ENCODE data around the gene KIF5A. TPM values are rescaled to one million over a fixed set of nuclear protein-coding genes. Genes with fewer than 3 reads are reported as not detected.
"Not testable (repeated sequence)": the region's sequence is repeated elsewhere in the genome, so short reads cannot be mapped to it uniquely, and the experiment has no call there.

Gene KIF5A
- total RNA-seq, 1 experiment from 2014 or later: 3.0 TPM

- POLR2A ChIA-PET: interaction anchor here (0.7 kb wide), 1 partner anchor 474 kb away, joined by 4 read pairs; no protein-coding TSS in a partner anchor
- H3K36me3 ChIP-seq (ENCODE audit: control insufficient read depth, insufficient read depth, low read length): peaks cover 17% of the 10 kb centered on the region
- H3K9me3 ChIP-seq (ENCODE audit: control insufficient read depth, insufficient read depth, low read depth, low read length); BruUV-seq (replicated peaks); in situ Hi-C loops (cut with HindIII; ENCODE audit: low pct_unique_long_range_greater_than_20kb, low sequenced_read_pairs); H3K27me3 ChIP-seq (ENCODE audit: control insufficient read depth, insufficient read depth, low read length); DNase-seq (ENCODE audit: low read depth, low spot score); intact Hi-C loops (cut with micrococcal nuclease; ENCODE audit: unreplicated experiment); ATAC-seq: not testable (repeated sequence)
- H3K27ac ChIP-seq (ENCODE audit: low read length): peak overlapping the region; percentile 96
- TF ChIP-seq POLR2AphosphoS5 (IDR thresholded peaks at IDR 0.05; ENCODE audit: low read depth, low read length): peak; percentile 47
- peak overlapping the region; percentile 88 to 98 for H3K4me3 ChIP-seq (ENCODE audit: low read depth in 2 of 2, low read length in 2 of 2)
- H3K4me1 ChIP-seq (ENCODE audit: control insufficient read depth, insufficient read depth, low read length): peaks cover 49% of the 10 kb centered on the region
- CTCF ChIA-PET: interaction anchor here (0.6 kb wide), 1 partner anchor 116 kb away, joined by 3 read pairs; no protein-coding TSS in a partner anchor
These were observed 32.1 kb upstream of the KIF5A start for GRCh38 chr12:57517718-57518117.

- no peak for TF ChIP-seq REST (IDR thresholded peaks at IDR 0.05; ENCODE audit: insufficient read depth in 1 of 2, low read depth in 2 of 2, low read length in 1 of 2)
- TF ChIP-seq CTCF (IDR thresholded peaks at IDR 0.05): no peak
- H3K36me3 ChIP-seq (ENCODE audit: control insufficient read depth, insufficient read depth, low read length): peaks cover 18% of the 10 kb centered on the region
- peak overlapping the region; percentile 88 to 98 for H3K4me3 ChIP-seq (ENCODE audit: low read depth in 2 of 2, low read length in 2 of 2)
- DNase-seq (ENCODE audit: low read depth, low spot score): no peak
- H3K4me1 ChIP-seq (ENCODE audit: control insufficient read depth, insufficient read depth, low read length): peaks cover 49% of the 10 kb centered on the region
- ChIA-PET CTCF (interaction anchor here (0.6 kb wide), 1 partner anchor 116 kb away, joined by 3 read pairs; no protein-coding TSS in a partner anchor), POLR2A (no interaction called here)
- no peaks in the 10 kb centered on the region for H3K9me3 ChIP-seq (ENCODE audit: control insufficient read depth, insufficient read depth, low read depth, low read length)
- intact Hi-C loops (cut with micrococcal nuclease; ENCODE audit: unreplicated experiment) (no loop called here), in situ Hi-C loops (cut with HindIII; ENCODE audit: low pct_unique_long_range_greater_than_20kb, low sequenced_read_pairs) (no loop called here)
- BruUV-seq (replicated peaks): no TSS peak
- ATAC-seq: no peak
- H3K27me3 ChIP-seq (ENCODE audit: control insufficient read depth, insufficient read depth, low read length): no peaks in the 10 kb centered on the region
- peak overlapping the region; percentile 96 for H3K27ac ChIP-seq (ENCODE audit: low read length)
These were observed 31.5 kb upstream of the KIF5A start for GRCh38 chr12:57518176-57518919.

GRCh38 chr12:57518920-57519795, 30.7 kb upstream of the KIF5A start:
- TF ChIP-seq TCF7L2 (IDR thresholded peaks at IDR 0.05; ENCODE audit: low read depth, low read length): no peak
- TF ChIP-seq CTCF (IDR thresholded peaks at IDR 0.05): no peak
- TF ChIP-seq SIN3A (IDR thresholded peaks at IDR 0.05; ENCODE audit: borderline replicate concordance, insufficient read depth, low read depth, low read length): no peak
- intact Hi-C loops (cut with micrococcal nuclease; ENCODE audit: unreplicated experiment) (no loop called here), in situ Hi-C loops (cut with HindIII; ENCODE audit: low pct_unique_long_range_greater_than_20kb, low sequenced_read_pairs) (no loop called here)
- Histone ChIP-seq H3K4me1 (ENCODE audit: control insufficient read depth, insufficient read depth, low read length) (peaks cover 55% of the 10 kb centered on the region), H3K4me3 (ENCODE audit: low read depth in 2 of 2, low read length in 2 of 2) (peak overlapping the region; percentile 88 to 98), H3K27me3 (ENCODE audit: control insufficient read depth, insufficient read depth, low read length) (no peaks in the 10 kb centered on the region), H3K27ac (ENCODE audit: low read length) (peak overlapping the region; percentile 96), H3K36me3 (ENCODE audit: control insufficient read depth, insufficient read depth, low read length) (peaks cover 19% of the 10 kb centered on the region), H3K9me3 (ENCODE audit: control insufficient read depth, insufficient read depth, low read depth, low read length) (no peaks in the 10 kb centered on the region)
- ATAC-seq: no peak
- ChIA-PET CTCF (no interaction called here), POLR2A (no interaction called here)
- BruUV-seq (replicated peaks): no TSS peak
- no peak for DNase-seq (ENCODE audit: low read depth, low spot score)
